PC-3 (cell line): Measurements from ENCODE around the gene TAF4. TPM values are rescaled to one million over a fixed set of nuclear protein-coding genes. Genes with fewer than 3 reads are reported as not detected.

Source experiments
- ATAC-seq: fragments of 200-7000 bp; cut with Tn5 transposase; 2 replicates; pipeline ENCODE4 v1.9.1; 2020; ENCODE audit warnings: mild to moderate bottlenecking, moderate library complexity
- BruUV-seq: library from RNA; stranded (reverse); fragments of 400-500 nt; replicated peaks from 2 replicates; lab custom pipeline; 2021; lab: Mats Ljungman, UMichigan
- CTCF ChIA-PET: fragments of 300-600 bp; sonication (Branson Sonifier 250); formaldehyde crosslinking; loops from one replicate; lab custom pipeline; 2022; ENCODE audit warnings: antibody characterized with exemption; lab: Charles Lee
- POLR2A ChIA-PET: fragments of 300-600 bp; sonication (Branson Sonifier 250); formaldehyde crosslinking; loops from one replicate; lab custom pipeline; 2022; ENCODE audit warnings: antibody characterized with exemption; ENCODE audit not compliant: unreplicated experiment; lab: Charles Lee
- DNase-seq: peaks from one replicate; pipeline ENCODE4 v3.0.0-alpha.2; 2015
- H2AFZ ChIP-seq: fragments of 300-600 bp; sonication (generic); 2 replicates; pipeline ENCODE4 v1.6.0; 2016; ENCODE audit warnings: antibody characterized with exemption, low read length
- H3F3A ChIP-seq: fragments of 300-600 bp; sonication (generic); one replicate; pipeline ENCODE4 v1.6.0; 2017; ENCODE audit warnings: antibody characterized with exemption, low read length, control low read depth, mild to moderate bottlenecking; ENCODE audit not compliant: unreplicated experiment
- H3K27ac ChIP-seq: fragments of 300-600 bp; sonication (generic); 2 replicates; pipeline ENCODE4 v1.5.1; 2016; ENCODE audit warnings: mild to moderate bottlenecking, low read length
- H3K27me3 ChIP-seq: fragments of 300-600 bp; sonication (generic); 2 replicates; pipeline ENCODE4 v1.6.1; 2016; ENCODE audit warnings: low read length, mixed read lengths
- H3K36me3 ChIP-seq: fragments of 300-600 bp; sonication (generic); 2 replicates; pipeline ENCODE4 v1.6.1; 2016; ENCODE audit warnings: low read depth, mixed run types, low read length, mixed read lengths
- H3K4me1 ChIP-seq: fragments of 300-600 bp; sonication (generic); 2 replicates; pipeline ENCODE4 v1.5.1; 2016; ENCODE audit warnings: low read length; ENCODE audit not compliant: insufficient read depth
- H3K4me2 ChIP-seq: fragments of 300-600 bp; sonication (generic); 2 replicates; pipeline ENCODE4 v1.6.0; 2016; ENCODE audit warnings: low read length
- H3K4me3 ChIP-seq: fragments of 300-600 bp; sonication (generic); 2 replicates; pipeline ENCODE4 v1.5.1; 2016; ENCODE audit warnings: mild to moderate bottlenecking, low read length, mixed read lengths
- H3K79me2 ChIP-seq: fragments of 300-600 bp; sonication (generic); 2 replicates; pipeline ENCODE4 v1.6.1; 2017; ENCODE audit warnings: low read length, mixed read lengths
- H3K9ac ChIP-seq: fragments of 300-600 bp; sonication (generic); 2 replicates; pipeline ENCODE4 v1.6.0; 2016; ENCODE audit warnings: mild to moderate bottlenecking, low read length
- H3K9me2 ChIP-seq: fragments of 300-600 bp; sonication (generic); replicated peaks from 2 replicates; pipeline ENCODE4 v1.6.1; 2016; ENCODE audit warnings: mixed run types, low read length, mixed read lengths
- H3K9me3 ChIP-seq: fragments of 300-600 bp; sonication (generic); 2 replicates; pipeline ENCODE4 v1.6.1; 2016; ENCODE audit warnings: low read length, mixed read lengths
- H4K20me1 ChIP-seq: fragments of 300-600 bp; sonication (generic); 2 replicates; pipeline ENCODE4 v1.6.1; 2016; ENCODE audit warnings: low read length, mixed read lengths
- CTCF ChIP-seq: fragments of 300-600 bp; sonication (generic); conservative IDR thresholded peaks from 2 replicates; pipeline ENCODE4 v1.5.1; 2017; ENCODE audit warnings: antibody characterized with exemption, low read depth, mild to moderate bottlenecking, low read length
- EZH2 ChIP-seq: fragments of 300-600 bp; sonication (generic); IDR thresholded peaks from one replicate; pipeline ENCODE4 v1.6.1; 2017; ENCODE audit warnings: antibody characterized with exemption, mild to moderate bottlenecking, low read length; ENCODE audit not compliant: unreplicated experiment
- EZH2phosphoT487 ChIP-seq: fragments of 300-600 bp; sonication (generic); IDR thresholded peaks from 2 replicates; pipeline ENCODE4 v1.6.1; 2018; ENCODE audit warnings: mild to moderate bottlenecking, antibody characterized with exemption, low read length, borderline replicate concordance
- intact Hi-C: fragments of 100-400 bp; cut with micrococcal nuclease; formaldehyde crosslinking; loops from 2 replicates; pipeline ENCODE4 v1.9.0; 2023
- total RNA-seq: library from RNA; depleted of rRNA; stranded (reverse); fragments of >200 nt; gene quantifications from 2 replicates; pipeline ENCODE4 v1.2.3, GENCODE V29; 2014

Gene TAF4
- total RNA-seq, 1 experiment from 2014 or later: 9.6 TPM

GRCh38 chr20:62012631-62013030 is 53.0 kb downstream of the TAF4 start:
- no peak for ATAC-seq
- Histone ChIP-seq H3K4me2 (no peak overlapping the region), H3K9me3 (no peaks in the 10 kb centered on the region), H3K79me2 (peaks cover 36% of the 10 kb centered on the region), H3K27ac (no peak overlapping the region), H3K9ac (no peak overlapping the region), H3K9me2 (no peaks in the 10 kb centered on the region), H3F3A (no peaks in the 10 kb centered on the region), H3K27me3 (no peaks in the 10 kb centered on the region), H3K4me1 (no peaks in the 10 kb centered on the region), H3K36me3 (peaks cover 15% of the 10 kb centered on the region; the same call in 1 of the 2 replicates), H3K4me3 (no peak overlapping the region), H2AFZ (no peak overlapping the region), H4K20me1 (peaks cover 6% of the 10 kb centered on the region; the same call in 1 of the 2 replicates)
- no TSS peak for BruUV-seq
- intact Hi-C loops: loop anchor here (5.0 to 10.0 kb wide), 2 partner anchors 52 to 110 kb away; partner anchors contain the start of genes LSM14B and TAF4
- DNase-seq: no peak
- no peak for TF ChIP-seq CTCF
- TF ChIP-seq EZH2: no peak
- TF ChIP-seq EZH2phosphoT487: no peak
- POLR2A ChIA-PET: no interaction called here
- CTCF ChIA-PET: no interaction called here

GRCh38 chr20:62011938-62012534 is 53.6 kb downstream of the TAF4 start:
- DNase-seq: no peak
- Histone ChIP-seq H3K4me2 (no peak overlapping the region), H3K36me3 (peaks cover 15% of the 10 kb centered on the region; the same call in 1 of the 2 replicates), H2AFZ (no peak overlapping the region), H3K4me1 (no peaks in the 10 kb centered on the region), H3K27ac (no peak overlapping the region), H3K27me3 (no peaks in the 10 kb centered on the region), H3K9ac (no peak overlapping the region), H4K20me1 (peaks cover 5% of the 10 kb centered on the region; the same call in 1 of the 2 replicates), H3F3A (no peaks in the 10 kb centered on the region), H3K79me2 (peaks cover 32% of the 10 kb centered on the region), H3K9me2 (no peaks in the 10 kb centered on the region), H3K4me3 (no peak overlapping the region), H3K9me3 (no peaks in the 10 kb centered on the region)
- BruUV-seq: no TSS peak
- intact Hi-C loops: loop anchor here (1.0 to 10.0 kb wide), 3 partner anchors 53 to 125 kb away; partner anchors contain the start of genes LSM14B and TAF4
- TF ChIP-seq EZH2phosphoT487 (no peak), EZH2 (no peak), CTCF (no peak)
- ChIA-PET CTCF (interaction anchor here (1.4 kb wide), 1 partner anchor 112 kb away, joined by 7 read pairs; no protein-coding TSS in a partner anchor), POLR2A (no interaction called here)
- ATAC-seq: no peak

- H3K9me3 ChIP-seq: no peaks in the 10 kb centered on the region
- BruUV-seq: no TSS peak
- no peaks in the 10 kb centered on the region for H3K9me2 ChIP-seq
- no peaks in the 10 kb centered on the region for H3F3A ChIP-seq
- no peak overlapping the region for H3K4me2 ChIP-seq
- H3K9ac ChIP-seq: no peak overlapping the region
- H3K27me3 ChIP-seq: no peaks in the 10 kb centered on the region
- peak; percentile 57 for ATAC-seq
- TF ChIP-seq CTCF (no peak), EZH2 (no peak), EZH2phosphoT487 (no peak)
- no peak for DNase-seq
- peaks cover 26% of the 10 kb centered on the region for H3K79me2 ChIP-seq
- H3K27ac ChIP-seq: no peak overlapping the region
- peaks cover 15% of the 10 kb centered on the region; the same call in 1 of the 2 replicates for H3K36me3 ChIP-seq
- CTCF ChIA-PET: interaction anchor here (0.8 to 1.4 kb wide), 4 partner anchors 113 to 131 kb away, joined by 3 to 7 read pairs (median 4); partner anchors contain the start of gene PSMA7
- intact Hi-C loops: loop anchor here (1.0 to 10.0 kb wide), 3 partner anchors 53 to 126 kb away; partner anchors contain the start of genes LSM14B and TAF4
- POLR2A ChIA-PET: interaction anchor here (0.5 kb wide), 1 partner anchor 25 kb away, joined by 12 read pairs; no protein-coding TSS in a partner anchor
- no peaks in the 10 kb centered on the region for H3K4me1 ChIP-seq
- H2AFZ ChIP-seq: no peak overlapping the region
- H3K4me3 ChIP-seq: no peak overlapping the region
- no peaks in the 10 kb centered on the region for H4K20me1 ChIP-seq
Observed at GRCh38 chr20:62011403-62011790, 54.3 kb downstream of the TAF4 start.
